GM19328 (cell line): ENCODE results near the gene PI4K2B.
"Not testable (repeated sequence)": the region's sequence is repeated elsewhere in the genome, so short reads cannot be mapped to it uniquely, and the experiment has no call there.

ENCODE experiments used
- ATAC-seq: cut with Tn5 transposase; IDR thresholded peaks from one replicate; pipeline ENCODE4 v1.9.1; 2021; ENCODE audit warnings: mild to moderate bottlenecking, moderate library complexity; ENCODE audit not compliant: unreplicated experiment

The PI4K2B gene

GRCh38 chr4:25302626-25303025 is 68.8 kb downstream of the PI4K2B start:
- ATAC-seq, result no peak

DNA sequence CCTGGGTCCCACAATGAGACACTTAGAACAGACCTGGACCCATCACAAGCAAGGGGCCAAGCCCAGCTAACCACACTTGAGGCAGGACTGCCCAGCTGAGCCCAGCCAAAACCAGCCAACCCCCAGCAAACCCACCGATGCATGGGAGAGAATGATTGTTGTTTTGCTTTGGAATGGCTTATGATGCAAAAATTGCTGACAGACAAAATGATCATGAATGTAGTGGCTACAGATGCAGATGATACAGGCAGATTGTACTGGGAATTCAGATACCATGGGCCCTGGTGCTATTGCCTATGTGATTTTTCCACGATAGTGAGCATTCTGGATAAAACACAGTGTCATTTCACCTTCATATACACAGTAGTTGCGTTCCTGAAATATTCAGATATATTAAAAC is 69.7 kb downstream of the PI4K2B start:
- ATAC-seq, result no peak

GRCh38 chr4:25306518-25307057 is 72.8 kb downstream of the PI4K2B start:
- no peak for ATAC-seq

GRCh38 chr4:25307596-25307995 is 73.8 kb downstream of the PI4K2B start:
- ATAC-seq, result no peak

DNA sequence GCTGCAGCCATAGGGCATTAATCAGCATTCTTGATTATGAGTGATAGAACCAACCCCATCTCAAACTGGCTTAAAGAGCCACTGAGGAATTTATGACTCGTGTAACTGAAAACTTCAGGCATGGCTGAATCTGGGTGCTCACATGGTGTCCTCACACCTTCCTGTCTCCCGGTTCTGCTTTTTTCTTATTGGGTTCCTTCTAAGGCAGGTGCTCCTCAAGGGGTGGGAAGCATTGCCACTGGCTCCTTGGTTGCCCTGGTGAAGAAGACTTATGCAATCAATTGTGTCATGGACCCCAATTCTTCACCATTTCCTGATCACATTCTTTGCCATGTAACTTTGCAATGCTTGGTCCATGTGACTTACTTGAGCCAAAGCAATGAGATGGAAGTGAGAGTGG is 74.5 kb downstream of the PI4K2B start:
- ATAC-seq, result no peak

- no peak for ATAC-seq
These were observed 74.9 kb downstream of the PI4K2B start for GRCh38 chr4:25308761-25309160.

- ATAC-seq, result peak; percentile 54
These were observed 76.4 kb downstream of the PI4K2B start for GRCh38 chr4:25310066-25310802.

GRCh38 chr4:25310803-25311166 is 77.0 kb downstream of the PI4K2B start:
- peak; percentile 17 for ATAC-seq

GRCh38 chr4:25312496-25313200 is 78.8 kb downstream of the PI4K2B start, which contains the start of gene ZCCHC4:
Gene ZCCHC4, plus strand, starts transcription at chr4:25312774. Its CDS starts 36 bp downstream, at chr4:25312810.
- peak; percentile 77 for ATAC-seq

DNA sequence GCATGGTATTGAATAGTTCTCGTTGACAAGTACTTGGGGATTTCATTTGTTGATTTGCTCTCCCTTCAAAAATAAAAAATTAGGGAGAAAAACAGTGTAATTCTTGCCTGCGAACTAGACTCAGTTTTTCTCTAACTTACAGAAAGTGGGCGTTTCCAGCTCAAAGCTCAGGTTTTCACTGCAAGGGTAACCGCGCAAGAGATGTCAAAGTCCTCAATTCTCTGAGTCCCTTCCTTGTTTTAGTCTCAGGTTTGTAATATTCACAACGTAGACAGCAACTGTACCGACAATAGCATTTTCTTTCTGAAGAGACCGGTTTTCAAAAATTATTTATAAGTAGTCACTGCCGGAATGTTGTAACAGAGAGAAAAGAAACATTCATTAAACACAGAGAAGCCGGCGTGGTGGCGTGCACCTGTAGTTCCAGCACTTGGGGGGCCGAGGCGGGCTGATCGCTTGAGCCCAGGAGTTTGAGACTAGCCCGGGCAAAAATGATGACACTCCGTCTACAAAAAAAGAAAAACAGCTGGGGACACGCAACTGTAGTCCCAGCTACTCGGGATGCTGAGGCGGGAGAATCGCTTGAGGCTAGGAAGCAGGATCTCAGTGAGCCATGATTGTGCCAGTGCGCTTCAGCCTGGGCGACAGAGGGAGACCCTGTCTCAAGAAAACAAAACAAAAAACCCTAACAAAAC is 79.5 kb downstream of the PI4K2B start:
- no peak for ATAC-seq

DNA sequence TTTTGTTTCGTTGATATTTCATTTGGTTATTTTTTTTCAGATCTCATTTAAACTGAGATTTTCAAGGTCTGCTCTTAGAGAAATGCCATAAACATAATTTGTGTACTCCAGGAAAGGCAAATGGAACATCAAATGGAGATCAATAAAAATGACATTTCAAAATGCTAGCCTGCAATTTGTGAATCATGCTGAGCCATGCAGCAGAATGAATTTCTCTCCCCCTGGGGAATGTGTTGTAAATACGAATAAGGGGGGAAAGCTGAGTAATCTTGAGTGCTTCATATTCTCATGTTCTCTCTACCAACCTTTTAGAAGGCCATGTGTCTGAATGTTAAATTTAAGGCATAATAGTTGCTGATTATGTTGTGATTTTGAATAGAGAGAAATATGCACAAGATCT is 86.5 kb downstream of the PI4K2B start:
- no peak for ATAC-seq

- ATAC-seq, result no peak
These were observed 86.9 kb downstream of the PI4K2B start for GRCh38 chr4:25320773-25321172.

- no peak for ATAC-seq
These were observed 87.9 kb downstream of the PI4K2B start for GRCh38 chr4:25321703-25322102.

DNA sequence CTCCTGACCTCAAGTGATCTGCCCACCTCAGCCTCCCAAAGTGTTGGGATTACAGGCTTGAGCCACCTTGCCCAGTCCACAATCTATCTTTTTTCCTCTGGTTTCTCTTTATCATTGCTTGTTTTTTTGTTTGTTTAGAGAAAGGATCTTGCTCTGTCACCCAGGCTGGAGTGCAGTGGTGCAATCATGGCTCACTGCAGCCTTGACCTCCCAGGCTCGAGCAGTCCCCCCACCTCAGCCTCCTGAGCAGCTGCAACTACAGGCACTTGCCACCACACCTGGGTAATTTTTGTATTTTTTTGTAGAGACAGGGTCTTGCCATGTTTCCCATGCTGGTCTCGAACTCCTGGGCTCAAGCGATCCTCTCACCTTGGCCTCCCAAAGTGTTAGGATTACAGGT is 94.6 kb downstream of the PI4K2B start:
- not testable (repeated sequence) for ATAC-seq
